GM19099 (cell line): Measurements from ENCODE around the gene LIG1.

Experiments
- POLR2A ChIP-seq: IDR thresholded peaks from 3 replicates; pipeline ENCODE4 v1.6.1; 2011; ENCODE audit warnings: low read depth; ENCODE audit not compliant: insufficient read length; ENCODE audit errors: extremely low read depth

The LIG1 gene

GRCh38 chr19:48113190-48113917 lies 56.8 kb downstream of the LIG1 start:
- TF ChIP-seq POLR2A: no peak

GRCh38 chr19:48111280-48111679 lies 58.9 kb downstream of the LIG1 start:
- TF ChIP-seq POLR2A: no peak

GRCh38 chr19:48110350-48110966 lies 59.7 kb downstream of the LIG1 start, which contains the start of gene PLA2G4C:
PLA2G4C (minus strand) TSS chr19:48110817; CDS start chr19:48106529, 4,288 bp downstream.
- peak; percentile 81 for TF ChIP-seq POLR2A

- TF ChIP-seq POLR2A: no peak
These were observed 61.0 kb downstream of the LIG1 start for GRCh38 chr19:48108997-48109782.

GRCh38 chr19:48103922-48104321 lies 66.2 kb downstream of the LIG1 start:
- no peak for TF ChIP-seq POLR2A

- no peak for TF ChIP-seq POLR2A
These were observed 67.0 kb downstream of the LIG1 start for GRCh38 chr19:48102870-48103751.

GRCh38 chr19:48095612-48096175 lies 74.5 kb downstream of the LIG1 start:
- TF ChIP-seq POLR2A: no peak

- TF ChIP-seq POLR2A: no peak
These were observed 75.3 kb downstream of the LIG1 start for GRCh38 chr19:48094855-48095203.

GRCh38 chr19:48094129-48094854 lies 75.9 kb downstream of the LIG1 start:
- TF ChIP-seq POLR2A: no peak

- TF ChIP-seq POLR2A: no peak
These were observed 79.8 kb downstream of the LIG1 start for GRCh38 chr19:48090281-48090802.

GRCh38 chr19:48085904-48086864 lies 84.0 kb downstream of the LIG1 start:
- no peak for TF ChIP-seq POLR2A

- no peak for TF ChIP-seq POLR2A
These were observed 85.1 kb downstream of the LIG1 start for GRCh38 chr19:48085076-48085475.
